GDM1 (cell line): ENCODE data around the gene PLEKHM3.
"Not testable (repeated sequence)": the region's sequence is repeated elsewhere in the genome, so short reads cannot be mapped to it uniquely, and the experiment has no call there.

Experiments used
- DNase-seq: peaks from one replicate; lab custom pipeline; 2025; lab: John Stamatoyannopoulos, UW

PLEKHM3 gene

DNA sequence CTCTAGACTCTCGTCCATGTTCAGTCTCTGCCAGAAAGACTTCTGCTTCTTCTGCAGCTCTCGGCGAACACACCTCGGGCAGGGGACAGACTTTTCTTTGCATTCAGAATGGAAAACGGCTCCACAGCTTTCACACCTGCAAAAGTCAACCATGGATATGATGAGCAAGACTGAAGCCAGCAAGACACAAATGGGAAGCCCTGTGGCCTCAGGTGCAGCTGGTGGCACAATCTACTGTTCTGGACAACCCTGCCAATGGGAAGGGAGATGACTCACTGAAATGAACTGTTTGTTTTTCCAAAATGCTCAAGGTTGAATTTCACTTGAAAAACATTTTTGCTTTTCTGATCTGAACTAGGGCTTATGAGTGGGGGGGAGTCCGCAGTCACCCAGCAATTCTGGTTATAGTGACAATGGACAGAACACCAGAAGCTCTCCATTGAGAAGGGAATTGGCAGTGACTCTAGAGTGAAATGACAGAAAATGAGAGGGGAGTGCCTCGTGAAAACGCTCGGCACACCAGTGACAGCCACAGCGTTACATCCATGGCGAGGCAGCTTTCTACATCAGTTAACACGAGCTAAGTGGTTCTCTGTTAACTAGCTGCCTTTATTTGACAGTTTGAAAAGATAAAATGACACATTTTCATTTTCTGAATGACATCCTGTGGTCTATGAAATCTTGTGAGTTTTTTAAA, 196.8 kb downstream of the PLEKHM3 start:
- no peak for DNase-seq

DNA sequence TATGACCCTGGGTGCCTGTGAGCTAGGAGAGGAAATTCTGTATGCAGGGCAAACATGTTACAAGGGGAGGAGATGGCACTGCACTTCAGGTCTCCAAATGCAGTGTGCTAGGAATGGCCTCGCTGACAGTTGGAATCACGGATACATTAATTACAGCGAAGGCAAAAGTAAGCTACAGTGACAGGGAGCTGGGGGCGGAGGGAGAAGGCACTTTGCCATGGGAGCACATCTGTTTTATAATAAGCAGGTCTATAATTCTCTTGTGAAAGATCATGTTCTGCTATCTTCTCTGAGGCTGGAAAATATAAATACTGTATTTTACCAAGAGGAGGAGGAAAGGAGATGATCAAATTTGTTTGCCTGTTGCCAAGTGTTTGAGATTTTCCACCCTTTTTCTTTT, 199.3 kb downstream of the PLEKHM3 start:
- DNase-seq: no peak

DNA sequence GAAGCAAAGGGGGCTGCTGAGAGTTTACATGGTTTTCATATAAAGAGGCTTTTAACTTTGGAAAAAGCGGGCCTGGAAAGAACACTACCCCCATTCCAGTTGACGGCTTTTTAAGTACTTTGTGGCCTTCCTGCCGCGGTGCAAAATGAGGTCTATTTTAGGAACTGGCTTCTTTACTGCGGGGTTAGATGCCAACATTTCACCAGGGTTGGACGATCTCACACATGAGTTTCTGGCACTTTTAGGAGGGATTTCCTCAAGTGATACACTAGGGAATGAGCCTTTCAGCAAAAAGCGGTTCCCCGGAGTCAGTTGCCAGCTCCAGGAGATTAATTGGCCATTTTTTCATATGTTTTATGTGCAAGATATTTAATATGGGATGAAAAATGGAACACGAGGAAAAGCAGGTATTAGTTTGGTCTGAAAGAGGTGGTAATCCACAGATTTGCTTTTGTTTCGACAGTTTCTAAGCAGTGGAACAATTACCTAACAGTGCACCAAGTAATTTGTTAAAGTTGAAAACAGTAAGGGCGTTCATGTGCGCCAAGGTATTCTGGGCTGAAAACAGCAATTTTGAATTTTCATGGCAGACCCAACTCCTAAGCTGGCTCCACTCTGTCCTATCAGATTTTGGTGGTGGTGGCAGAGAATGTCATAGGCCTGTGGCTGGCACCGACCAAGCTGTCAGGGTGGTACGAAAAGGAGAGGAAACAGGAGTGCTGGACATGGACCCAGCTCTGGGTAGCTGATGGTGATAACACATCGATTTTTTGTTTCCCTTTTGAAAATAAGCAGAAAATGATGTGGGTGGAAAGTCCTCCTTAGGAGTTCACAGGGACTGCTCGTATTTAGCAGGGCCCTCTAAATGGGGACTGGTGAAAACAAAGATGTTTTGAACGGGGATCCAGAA, 200.0 kb downstream of the PLEKHM3 start:
- no peak for DNase-seq

DNA sequence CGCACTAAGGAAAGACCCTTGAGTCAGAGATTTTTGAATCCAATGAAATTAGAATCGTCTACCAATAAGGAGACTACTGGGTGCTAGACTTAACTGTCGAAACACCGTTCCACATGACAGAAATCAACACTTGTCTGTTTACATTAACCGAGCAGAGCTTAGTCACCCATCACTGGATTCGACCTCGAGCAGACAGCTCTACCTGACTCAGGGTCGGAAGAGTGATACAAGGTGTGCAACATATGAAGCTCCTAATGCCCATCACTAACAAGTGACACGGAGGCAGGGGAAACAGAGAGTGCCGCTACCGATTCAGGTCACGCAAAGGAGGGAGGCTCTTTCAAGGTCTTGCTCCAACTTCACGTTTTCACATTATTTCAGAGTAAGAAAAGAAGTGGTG, 201.5 kb downstream of the PLEKHM3 start:
- no peak for DNase-seq

DNA sequence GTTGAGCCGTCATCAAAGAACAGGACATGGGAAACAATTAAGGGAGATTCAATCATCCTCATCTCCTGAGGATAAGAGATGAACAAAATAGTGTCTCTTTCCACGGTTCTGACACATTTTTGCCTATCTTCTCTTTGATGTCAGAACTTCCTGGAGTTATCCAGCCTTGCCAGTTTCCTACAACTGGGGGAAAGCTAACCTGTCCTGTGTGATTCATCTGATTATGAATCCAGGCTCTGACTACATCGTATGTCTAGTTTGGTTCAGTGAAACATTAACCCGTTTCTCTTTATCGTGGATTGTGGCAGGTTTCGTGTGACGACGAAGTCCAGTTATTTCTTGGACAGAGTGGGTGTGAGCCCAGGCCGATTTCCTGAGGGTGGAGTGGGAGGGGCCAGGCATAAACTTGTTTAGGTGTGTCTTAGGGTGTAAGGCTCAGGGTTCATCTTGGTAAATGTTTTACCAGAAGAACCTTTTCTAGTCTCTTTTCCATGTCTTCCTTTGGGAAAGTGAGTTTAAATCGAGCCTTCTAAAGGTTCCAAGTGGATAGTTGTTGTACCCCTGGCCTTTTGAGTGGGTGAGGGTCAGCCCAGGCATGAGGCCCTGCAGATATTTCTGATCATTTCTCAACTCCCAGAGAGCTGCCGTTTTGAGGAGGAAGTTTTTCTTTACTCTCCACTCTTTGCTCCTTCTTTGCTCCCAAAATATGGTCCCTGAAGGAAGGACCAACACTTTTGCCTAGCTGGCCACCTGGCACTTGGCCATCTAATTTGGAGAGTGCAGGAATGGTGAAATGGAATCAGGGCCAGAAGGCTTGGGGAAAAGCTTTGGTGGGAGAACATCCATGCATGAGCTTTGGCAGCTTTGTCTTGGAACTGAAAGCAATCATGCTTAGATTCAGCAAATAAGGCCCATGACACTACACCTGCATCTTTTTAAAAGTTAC, 205.2 kb downstream of the PLEKHM3 start:
- DNase-seq: no peak

DNA sequence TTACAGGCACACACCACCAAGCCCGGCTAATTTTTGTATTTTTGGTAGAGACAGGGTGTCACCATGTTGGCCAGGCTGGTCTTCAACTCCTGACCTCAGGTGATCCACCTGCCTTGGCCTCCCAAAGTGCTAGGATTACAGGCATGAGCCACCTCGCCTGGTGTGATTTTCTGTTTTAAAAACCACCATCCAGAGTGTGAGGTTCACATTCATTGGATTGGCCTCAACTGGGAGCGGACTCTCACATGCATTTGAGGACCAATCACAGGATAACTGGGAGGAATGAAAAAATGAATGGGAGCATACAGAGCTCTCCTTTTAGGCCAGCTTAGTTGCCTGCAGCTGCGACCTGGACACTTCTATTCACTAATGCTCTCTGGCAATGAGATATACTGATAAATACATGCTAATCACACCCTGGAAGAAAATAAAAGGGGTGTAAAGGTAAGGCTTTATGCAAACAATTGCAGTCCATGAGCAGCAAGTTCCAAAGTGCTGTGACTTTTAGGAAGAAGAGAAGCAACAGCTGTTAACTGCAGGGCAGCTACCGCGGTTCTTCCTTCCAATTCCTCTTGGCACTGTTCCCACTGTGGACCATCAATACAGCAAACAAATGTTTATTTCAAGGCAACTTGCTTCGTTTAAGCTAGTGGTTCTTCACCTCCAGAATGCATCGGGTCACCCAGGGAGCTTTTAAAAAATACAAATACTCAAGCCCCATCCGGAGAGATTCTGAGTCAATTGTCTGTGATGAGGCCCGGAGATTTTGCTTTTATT, 206.1 kb downstream of the PLEKHM3 start:
- no peak for DNase-seq

DNA sequence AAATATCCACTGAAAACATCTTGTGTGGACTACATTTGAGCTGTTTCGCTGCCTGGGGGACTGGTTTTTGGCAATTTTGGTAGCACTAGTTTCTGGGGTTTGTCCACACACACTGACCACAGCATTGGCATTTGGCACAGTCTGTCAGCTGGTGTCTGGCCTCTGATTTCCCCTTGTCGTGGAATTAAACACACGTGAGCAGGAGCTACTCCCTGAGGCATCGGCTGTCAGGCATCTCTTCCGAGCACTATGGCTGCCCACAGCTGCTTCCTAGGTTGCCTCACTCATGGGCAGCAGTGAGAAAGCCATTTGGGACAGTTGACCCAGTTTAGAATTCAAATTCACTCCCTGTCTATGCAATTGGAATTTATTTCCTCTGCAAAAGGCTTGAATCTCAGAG, 208.8 kb downstream of the PLEKHM3 start:
- no peak for DNase-seq

DNA sequence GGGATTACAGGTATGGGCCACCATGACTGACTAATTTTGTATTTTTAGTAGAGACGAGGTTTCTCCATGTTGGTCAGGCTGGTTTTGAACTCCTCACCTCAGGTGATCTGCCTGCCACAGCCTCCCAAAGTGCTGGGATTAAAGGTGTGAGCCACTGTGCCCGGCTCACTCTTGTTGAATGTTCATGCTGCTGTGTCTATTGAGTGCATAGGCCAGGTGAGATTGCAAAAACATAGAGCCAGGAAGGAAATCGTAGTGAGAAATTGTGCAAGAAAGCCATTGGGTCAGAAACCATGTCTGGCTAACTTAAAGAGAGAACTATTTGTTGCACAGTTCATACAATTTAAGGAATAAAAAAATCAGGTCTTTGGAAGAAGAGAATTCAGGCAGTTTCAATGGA, 210.1 kb downstream of the PLEKHM3 start:
- DNase-seq: no peak

DNA sequence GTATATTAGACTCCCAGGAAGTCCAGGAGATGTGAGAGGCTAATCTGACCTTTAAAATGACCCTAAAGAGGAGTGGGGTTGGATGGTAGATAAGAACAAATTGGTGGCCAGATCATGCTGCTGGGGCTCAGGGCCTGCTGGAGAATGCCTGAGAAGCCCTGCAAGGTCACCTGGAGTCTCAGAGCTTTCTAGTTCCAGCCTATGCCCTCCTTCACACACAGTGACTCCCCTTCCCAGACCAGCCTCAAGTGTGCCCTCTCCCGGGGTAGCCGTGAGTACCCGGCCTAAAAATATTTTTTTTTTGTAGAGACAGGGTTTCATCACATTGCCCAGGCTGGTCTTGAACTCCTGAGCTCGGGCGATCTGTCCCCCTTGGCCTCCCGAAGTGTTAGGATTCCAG, 211.4 kb downstream of the PLEKHM3 start:
- no peak for DNase-seq

DNA sequence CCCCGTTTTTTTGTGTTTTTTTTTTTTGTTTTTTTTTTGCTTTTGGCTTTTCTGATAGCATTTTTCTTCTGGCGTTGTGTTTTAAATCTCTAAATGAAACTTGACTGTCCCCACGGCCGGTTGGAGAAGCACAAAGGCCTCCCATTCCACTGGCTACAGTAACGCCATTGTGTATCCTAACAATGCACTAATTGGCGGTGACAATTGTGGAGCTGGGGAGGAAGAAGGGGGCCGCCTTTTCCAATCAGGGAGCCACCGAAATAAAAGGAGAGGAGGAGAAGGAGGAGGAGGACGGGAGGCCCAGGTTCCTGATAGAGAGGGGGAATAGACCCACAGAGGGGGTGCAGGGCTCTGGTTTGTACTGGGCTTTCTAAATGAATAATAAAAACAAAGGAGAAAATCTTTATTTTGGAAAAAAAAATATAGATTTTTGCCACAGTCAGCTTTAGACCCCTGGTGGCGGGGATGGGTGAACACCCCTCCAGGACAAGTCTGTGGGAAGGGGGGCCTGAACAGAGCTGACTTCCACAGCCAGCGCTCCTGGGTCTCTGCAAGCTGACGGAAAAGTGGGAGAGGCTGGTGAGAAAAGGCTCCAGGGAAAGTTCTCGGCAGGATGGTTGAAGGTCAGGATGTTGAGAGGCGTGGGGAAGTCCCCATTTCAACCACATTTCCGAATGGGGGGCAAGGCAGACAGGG, 212.0 kb downstream of the PLEKHM3 start:
- DNase-seq: no peak

DNA sequence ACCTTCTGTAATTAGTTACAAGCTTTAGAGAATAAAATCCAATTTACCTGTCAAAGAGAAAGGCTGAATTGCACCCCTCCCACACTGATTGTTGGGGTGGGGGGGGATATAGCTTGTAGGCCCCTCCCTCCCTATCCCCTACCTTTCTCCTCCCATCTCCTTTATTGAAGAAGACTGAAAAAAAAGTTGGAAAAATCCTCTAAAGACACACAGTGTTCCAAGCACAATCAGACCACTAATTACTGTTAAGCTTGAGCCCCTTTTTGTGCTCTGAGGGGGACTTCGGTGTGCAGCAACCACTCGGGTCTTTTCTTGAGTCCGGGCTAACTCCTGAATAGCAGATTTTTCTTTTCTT, 212.6 kb downstream of the PLEKHM3 start:
- no peak for DNase-seq

DNA sequence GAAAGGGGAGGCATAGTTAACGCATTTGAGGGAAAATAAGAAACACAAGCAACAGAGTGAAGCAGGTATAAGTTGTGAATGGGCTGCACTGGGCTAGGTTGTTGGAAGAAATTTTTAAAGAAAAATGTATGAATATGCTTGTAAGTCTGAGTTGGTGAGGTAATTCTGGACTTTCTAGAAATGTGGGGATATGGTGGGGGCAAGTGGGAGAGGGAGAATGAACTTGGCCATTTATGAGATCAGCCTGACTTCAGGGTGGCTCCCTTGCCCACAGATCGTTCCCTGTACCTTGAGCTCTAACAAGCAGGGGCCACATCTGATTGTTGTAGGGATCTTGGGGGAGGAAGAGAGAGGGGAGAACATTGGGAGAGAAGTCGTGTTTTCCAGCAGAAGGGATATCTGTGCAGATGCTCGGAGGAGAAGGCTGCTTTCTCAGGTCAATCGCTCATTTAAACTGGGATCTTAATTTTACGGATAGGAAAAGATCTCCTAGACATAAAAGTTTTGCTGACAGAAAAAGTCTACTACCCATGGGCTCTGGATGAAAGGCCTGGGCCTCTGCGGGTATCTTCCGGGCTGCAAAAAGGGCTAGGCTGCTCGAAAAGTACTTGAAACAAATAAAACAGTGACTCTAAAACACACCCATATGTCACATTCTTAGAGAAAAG, 213.1 kb downstream of the PLEKHM3 start:
- no peak for DNase-seq

DNA sequence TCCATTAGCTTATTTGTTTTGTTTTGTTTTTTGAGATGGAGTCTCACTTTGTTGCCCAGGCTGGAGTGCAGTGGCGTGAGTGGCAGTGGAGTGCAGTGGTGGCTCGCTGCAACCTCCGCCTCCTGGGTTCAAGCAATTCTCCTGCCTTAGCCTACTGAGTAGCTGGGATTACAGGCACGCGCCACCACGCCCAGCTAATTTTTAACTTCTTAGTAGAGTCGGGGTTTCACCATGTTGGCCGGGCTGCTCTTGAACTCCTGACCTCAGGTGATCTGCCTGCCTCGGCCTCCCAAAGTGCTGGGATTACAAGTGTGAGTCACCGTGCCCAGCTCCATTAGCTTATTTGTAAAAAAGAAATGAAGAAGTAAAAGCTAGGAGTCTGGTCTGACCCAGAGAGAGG, 213.7 kb downstream of the PLEKHM3 start:
- not testable (repeated sequence) for DNase-seq

DNA sequence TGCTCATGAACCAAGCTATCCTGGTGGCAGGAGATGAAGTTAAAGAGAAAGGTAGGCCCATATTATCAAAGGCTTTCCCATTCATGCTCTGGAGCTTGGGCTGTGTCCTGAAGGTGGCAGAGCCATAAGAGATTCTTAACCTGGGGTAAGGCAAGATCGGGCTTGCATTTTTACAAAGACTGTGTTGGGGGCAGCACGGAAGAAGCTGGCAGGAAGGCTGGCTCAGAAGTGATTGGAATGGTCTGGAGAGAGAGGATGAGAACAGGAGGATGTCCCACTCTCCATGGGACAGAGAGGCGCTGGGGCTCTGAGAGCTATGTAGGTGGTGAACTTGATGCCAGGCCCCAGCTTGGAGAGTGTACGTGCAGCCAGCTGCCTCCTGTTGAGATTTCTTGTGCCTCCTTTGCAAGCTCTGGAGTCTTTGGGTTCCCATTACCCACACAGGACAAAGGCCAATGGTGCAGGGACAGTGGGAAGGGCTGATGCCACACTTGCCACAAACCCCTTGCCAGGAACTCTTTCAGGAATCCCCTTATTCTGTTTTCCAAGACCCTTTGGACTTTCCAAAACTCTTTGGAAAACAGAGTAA, 215.0 kb downstream of the PLEKHM3 start:
- no peak for DNase-seq

DNA sequence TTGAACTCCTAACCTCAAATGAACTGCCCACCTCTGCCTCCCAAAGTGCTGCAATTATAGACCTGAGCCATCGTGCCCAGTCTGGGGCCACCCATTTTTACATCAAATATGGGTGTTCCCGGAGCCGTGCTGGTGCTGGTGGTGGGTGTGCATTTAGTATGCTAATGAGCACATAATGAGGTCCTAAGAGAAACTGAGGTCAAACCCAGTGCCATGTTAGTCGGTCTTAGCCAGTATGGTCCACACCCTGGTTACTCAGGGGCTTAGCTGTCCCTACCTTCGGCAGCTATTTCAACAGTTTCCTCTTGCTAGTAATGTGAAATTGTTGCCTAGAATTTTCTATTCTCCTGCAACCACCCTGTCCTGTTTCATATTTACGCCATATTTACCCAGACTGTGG, 217.2 kb downstream of the PLEKHM3 start:
- DNase-seq: no peak

DNA sequence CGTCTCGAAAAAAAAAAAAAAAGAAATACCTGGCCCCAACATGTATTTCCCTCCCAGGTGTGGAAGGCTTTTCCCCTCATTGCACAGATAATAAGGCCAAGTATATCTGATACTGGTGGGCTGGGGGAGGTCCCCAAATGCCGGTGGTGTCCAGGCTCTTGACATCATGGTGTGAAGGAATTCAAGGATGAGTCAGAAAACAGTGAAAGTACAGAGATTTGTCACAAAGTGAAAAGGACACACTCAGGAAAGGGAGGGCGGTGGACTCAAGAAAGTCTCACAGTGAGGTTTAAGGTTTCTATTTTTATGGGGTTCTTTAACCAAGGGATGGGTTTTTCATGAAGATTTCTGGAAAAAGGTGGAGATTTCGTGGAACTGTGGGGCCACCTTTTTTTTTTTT, 217.8 kb downstream of the PLEKHM3 start:
- DNase-seq: no peak

DNA sequence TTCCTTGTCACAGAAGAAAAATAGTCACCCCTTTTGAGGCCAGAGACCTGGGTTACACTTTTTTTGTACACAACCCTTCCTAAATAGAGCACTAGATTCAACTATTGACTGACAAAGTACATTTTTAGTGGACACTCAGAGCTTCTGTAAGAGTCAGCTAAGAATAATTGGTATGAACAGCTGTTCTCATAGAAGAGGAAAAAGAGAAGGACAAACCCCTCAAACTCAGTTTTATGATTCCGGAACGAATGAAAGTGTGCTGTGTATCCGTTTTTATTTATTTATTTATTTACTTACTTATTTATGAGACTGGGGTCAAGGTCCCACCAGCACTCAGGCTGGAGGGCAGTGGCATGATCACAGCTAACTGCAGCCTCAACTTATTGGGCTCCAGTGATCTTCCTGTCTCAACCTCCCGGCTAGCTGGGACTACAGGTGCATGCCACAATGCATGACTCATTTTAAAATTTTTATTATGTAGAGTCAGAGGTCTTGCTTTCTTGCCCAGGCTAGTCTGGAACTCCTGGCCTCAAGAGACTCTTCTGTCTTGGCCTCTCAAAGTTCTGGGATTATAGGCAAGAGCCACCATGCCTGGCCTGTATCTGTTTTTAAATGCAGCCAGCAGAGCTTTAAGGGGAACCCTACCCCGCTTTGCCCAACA, 219.6 kb downstream of the PLEKHM3 start:
- no peak for DNase-seq

DNA sequence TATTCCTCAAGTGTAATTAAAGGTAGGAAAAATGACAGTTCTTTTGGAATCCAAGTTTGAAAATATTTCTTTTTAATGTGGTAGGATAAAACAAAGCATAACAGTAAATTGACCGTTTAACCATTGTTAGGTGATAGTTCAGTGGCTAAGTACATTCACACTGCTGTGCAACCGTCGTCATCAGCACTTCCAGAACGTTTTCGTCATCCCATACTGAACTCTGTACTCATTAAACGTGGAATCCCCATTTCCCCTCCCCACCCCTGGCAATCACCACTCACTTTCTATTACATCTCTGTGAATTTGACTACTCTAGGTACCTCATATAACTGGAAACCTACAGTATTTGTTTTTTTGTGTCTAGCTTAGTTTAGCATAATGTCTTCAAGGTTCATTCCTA, 222.7 kb downstream of the PLEKHM3 start:
- DNase-seq: no peak

DNA sequence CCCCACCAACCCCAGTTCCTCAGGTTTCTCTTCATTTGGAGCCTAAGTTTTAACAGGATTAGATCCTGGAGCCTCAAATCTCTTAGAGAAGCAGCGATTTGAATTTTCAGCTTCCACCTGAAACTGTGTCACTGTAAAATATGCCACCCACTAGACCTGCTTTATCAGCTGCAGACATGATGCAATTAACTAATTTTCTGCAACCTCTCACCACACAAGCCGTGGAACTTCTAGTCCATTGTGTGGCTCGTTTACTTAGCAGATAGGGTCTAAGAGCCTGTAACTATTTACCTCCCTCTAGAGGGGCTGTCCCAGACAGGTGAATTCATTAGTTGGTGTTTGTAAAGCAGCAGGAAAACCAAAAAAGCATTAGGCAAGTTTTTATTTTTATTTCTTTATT, 224.1 kb downstream of the PLEKHM3 start:
- DNase-seq: no peak
